PC-3 (cell line): ENCODE measurements around the gene LMCD1. TPM values are rescaled to one million over a fixed set of nuclear protein-coding genes. Genes with fewer than 3 reads are reported as not detected.

Experiments used
- ATAC-seq: fragments of 200-7000 bp; cut with Tn5 transposase; 2 replicates; pipeline ENCODE4 v1.9.1; 2020; ENCODE audit warnings: mild to moderate bottlenecking, moderate library complexity
- BruUV-seq: library from RNA; stranded (reverse); fragments of 400-500 nt; replicated peaks from 2 replicates; lab custom pipeline; 2021; lab: Mats Ljungman, UMichigan
- CTCF ChIA-PET: fragments of 300-600 bp; sonication (Branson Sonifier 250); formaldehyde crosslinking; loops from one replicate; lab custom pipeline; 2022; ENCODE audit warnings: antibody characterized with exemption; lab: Charles Lee
- POLR2A ChIA-PET: fragments of 300-600 bp; sonication (Branson Sonifier 250); formaldehyde crosslinking; loops from one replicate; lab custom pipeline; 2022; ENCODE audit warnings: antibody characterized with exemption; ENCODE audit not compliant: unreplicated experiment; lab: Charles Lee
- DNase-seq: peaks from one replicate; pipeline ENCODE4 v3.0.0-alpha.2; 2015
- H2AFZ ChIP-seq: fragments of 300-600 bp; sonication (generic); 2 replicates; pipeline ENCODE4 v1.6.0; 2016; ENCODE audit warnings: antibody characterized with exemption, low read length
- H3F3A ChIP-seq: fragments of 300-600 bp; sonication (generic); one replicate; pipeline ENCODE4 v1.6.0; 2017; ENCODE audit warnings: antibody characterized with exemption, low read length, control low read depth, mild to moderate bottlenecking; ENCODE audit not compliant: unreplicated experiment
- H3K27ac ChIP-seq: fragments of 300-600 bp; sonication (generic); 2 replicates; pipeline ENCODE4 v1.5.1; 2016; ENCODE audit warnings: mild to moderate bottlenecking, low read length
- H3K27me3 ChIP-seq: fragments of 300-600 bp; sonication (generic); 2 replicates; pipeline ENCODE4 v1.6.1; 2016; ENCODE audit warnings: low read length, mixed read lengths
- H3K36me3 ChIP-seq: fragments of 300-600 bp; sonication (generic); 2 replicates; pipeline ENCODE4 v1.6.1; 2016; ENCODE audit warnings: low read depth, mixed run types, low read length, mixed read lengths
- H3K4me1 ChIP-seq: fragments of 300-600 bp; sonication (generic); 2 replicates; pipeline ENCODE4 v1.5.1; 2016; ENCODE audit warnings: low read length; ENCODE audit not compliant: insufficient read depth
- H3K4me2 ChIP-seq: fragments of 300-600 bp; sonication (generic); 2 replicates; pipeline ENCODE4 v1.6.0; 2016; ENCODE audit warnings: low read length
- H3K4me3 ChIP-seq: fragments of 300-600 bp; sonication (generic); 2 replicates; pipeline ENCODE4 v1.5.1; 2016; ENCODE audit warnings: mild to moderate bottlenecking, low read length, mixed read lengths
- H3K79me2 ChIP-seq: fragments of 300-600 bp; sonication (generic); 2 replicates; pipeline ENCODE4 v1.6.1; 2017; ENCODE audit warnings: low read length, mixed read lengths
- H3K9ac ChIP-seq: fragments of 300-600 bp; sonication (generic); 2 replicates; pipeline ENCODE4 v1.6.0; 2016; ENCODE audit warnings: mild to moderate bottlenecking, low read length
- H3K9me2 ChIP-seq: fragments of 300-600 bp; sonication (generic); replicated peaks from 2 replicates; pipeline ENCODE4 v1.6.1; 2016; ENCODE audit warnings: mixed run types, low read length, mixed read lengths
- H3K9me3 ChIP-seq: fragments of 300-600 bp; sonication (generic); 2 replicates; pipeline ENCODE4 v1.6.1; 2016; ENCODE audit warnings: low read length, mixed read lengths
- H4K20me1 ChIP-seq: fragments of 300-600 bp; sonication (generic); 2 replicates; pipeline ENCODE4 v1.6.1; 2016; ENCODE audit warnings: low read length, mixed read lengths
- EZH2 ChIP-seq: fragments of 300-600 bp; sonication (generic); IDR thresholded peaks from one replicate; pipeline ENCODE4 v1.6.1; 2017; ENCODE audit warnings: antibody characterized with exemption, mild to moderate bottlenecking, low read length; ENCODE audit not compliant: unreplicated experiment
- EZH2phosphoT487 ChIP-seq: fragments of 300-600 bp; sonication (generic); IDR thresholded peaks from 2 replicates; pipeline ENCODE4 v1.6.1; 2018; ENCODE audit warnings: mild to moderate bottlenecking, antibody characterized with exemption, low read length, borderline replicate concordance
- intact Hi-C: fragments of 100-400 bp; cut with micrococcal nuclease; formaldehyde crosslinking; loops from 2 replicates; pipeline ENCODE4 v1.9.0; 2023
- total RNA-seq: library from RNA; depleted of rRNA; stranded (reverse); fragments of >200 nt; gene quantifications from 2 replicates; pipeline ENCODE4 v1.2.3, GENCODE V29; 2014
- TF ChIP-seq, protein P1 (sequence below): fragments of 300-600 bp; sonication (generic); conservative IDR thresholded peaks from 2 replicates; pipeline ENCODE4 v1.5.1; 2017; ENCODE audit warnings: antibody characterized with exemption, low read depth, mild to moderate bottlenecking, low read length

Gene LMCD1
- total RNA-seq, 1 experiment from 2014 or later: 9.1 TPM

DNA sequence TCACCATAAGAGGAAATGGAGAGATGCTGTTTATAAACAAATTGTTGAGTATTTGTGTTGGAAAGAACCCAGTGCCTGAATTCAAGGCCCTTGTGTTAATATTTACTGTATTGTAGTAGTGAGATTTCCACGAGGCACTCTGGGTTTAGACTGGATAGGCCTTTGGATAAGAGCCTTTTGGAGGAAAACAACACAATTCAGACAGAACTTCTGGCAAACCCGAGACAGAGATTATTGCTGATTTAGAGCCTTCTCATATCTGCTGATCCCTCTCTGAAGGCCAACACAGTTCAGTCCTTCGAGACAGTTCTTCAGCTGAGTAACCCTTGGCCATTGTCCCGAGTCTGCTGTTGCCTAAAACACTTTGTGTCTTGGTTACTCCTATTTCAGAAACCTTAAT lies 55.7 kb downstream of the LMCD1 start:
- no peak for ATAC-seq
- Histone ChIP-seq H3K36me3 (no peaks in the 10 kb centered on the region), H2AFZ (no peak overlapping the region), H3K79me2 (no peaks in the 10 kb centered on the region), H3K27me3 (no peaks in the 10 kb centered on the region), H3K9me3 (no peaks in the 10 kb centered on the region), H3K9ac (no peak overlapping the region), H3K4me2 (no peak overlapping the region), H4K20me1 (no peaks in the 10 kb centered on the region), H3K4me1 (no peaks in the 10 kb centered on the region), H3F3A (no peaks in the 10 kb centered on the region), H3K9me2 (no peaks in the 10 kb centered on the region), H3K4me3 (no peak overlapping the region), H3K27ac (no peak overlapping the region)
- no TSS peak for BruUV-seq
- intact Hi-C loops: no loop called here
- DNase-seq: no peak
- CTCF ChIA-PET: no interaction called here
- POLR2A ChIA-PET: no interaction called here
- no peak for TF ChIP-seq EZH2phosphoT487
- TF ChIP-seq, protein P1, sequence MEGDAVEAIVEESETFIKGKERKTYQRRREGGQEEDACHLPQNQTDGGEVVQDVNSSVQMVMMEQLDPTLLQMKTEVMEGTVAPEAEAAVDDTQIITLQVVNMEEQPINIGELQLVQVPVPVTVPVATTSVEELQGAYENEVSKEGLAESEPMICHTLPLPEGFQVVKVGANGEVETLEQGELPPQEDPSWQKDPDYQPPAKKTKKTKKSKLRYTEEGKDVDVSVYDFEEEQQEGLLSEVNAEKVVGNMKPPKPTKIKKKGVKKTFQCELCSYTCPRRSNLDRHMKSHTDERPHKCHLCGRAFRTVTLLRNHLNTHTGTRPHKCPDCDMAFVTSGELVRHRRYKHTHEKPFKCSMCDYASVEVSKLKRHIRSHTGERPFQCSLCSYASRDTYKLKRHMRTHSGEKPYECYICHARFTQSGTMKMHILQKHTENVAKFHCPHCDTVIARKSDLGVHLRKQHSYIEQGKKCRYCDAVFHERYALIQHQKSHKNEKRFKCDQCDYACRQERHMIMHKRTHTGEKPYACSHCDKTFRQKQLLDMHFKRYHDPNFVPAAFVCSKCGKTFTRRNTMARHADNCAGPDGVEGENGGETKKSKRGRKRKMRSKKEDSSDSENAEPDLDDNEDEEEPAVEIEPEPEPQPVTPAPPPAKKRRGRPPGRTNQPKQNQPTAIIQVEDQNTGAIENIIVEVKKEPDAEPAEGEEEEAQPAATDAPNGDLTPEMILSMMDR: no peak
- TF ChIP-seq EZH2: no peak

DNA sequence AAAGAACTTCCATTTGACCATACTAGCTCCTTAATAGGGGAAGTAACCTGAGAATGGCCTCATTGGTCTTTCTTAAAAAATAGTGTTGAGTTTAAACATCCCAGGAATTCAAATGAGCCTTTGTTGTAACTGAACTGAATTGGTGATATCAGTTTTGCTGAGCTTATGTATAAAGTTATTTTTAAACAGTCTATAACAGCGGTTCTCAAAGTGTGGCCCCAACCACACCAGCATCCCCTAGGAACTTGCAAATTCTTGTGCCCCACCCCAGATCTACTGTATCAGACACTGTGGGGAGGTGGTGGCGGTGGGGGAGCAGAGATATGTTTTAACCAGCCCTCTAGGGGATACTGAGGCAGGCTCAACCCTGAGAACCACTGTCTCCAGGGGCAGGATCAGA lies 57.0 kb downstream of the LMCD1 start:
- intact Hi-C loops: no loop called here
- no peak overlapping the region for H3K4me3 ChIP-seq
- no peaks in the 10 kb centered on the region for H3F3A ChIP-seq
- H3K4me2 ChIP-seq: no peak overlapping the region
- TF ChIP-seq, protein P1: no peak
- no peak for TF ChIP-seq EZH2
- TF ChIP-seq EZH2phosphoT487: no peak
- H2AFZ ChIP-seq: no peak overlapping the region
- H4K20me1 ChIP-seq: no peaks in the 10 kb centered on the region
- no peak overlapping the region for H3K9ac ChIP-seq
- ATAC-seq: no peak
- H3K27me3 ChIP-seq: no peaks in the 10 kb centered on the region
- H3K4me1 ChIP-seq: no peaks in the 10 kb centered on the region
- DNase-seq: no peak
- no peaks in the 10 kb centered on the region for H3K9me2 ChIP-seq
- ChIA-PET CTCF (no interaction called here), POLR2A (no interaction called here)
- BruUV-seq: no TSS peak
- no peaks in the 10 kb centered on the region for H3K36me3 ChIP-seq
- no peak overlapping the region for H3K27ac ChIP-seq
- no peaks in the 10 kb centered on the region for H3K9me3 ChIP-seq
- H3K79me2 ChIP-seq: no peaks in the 10 kb centered on the region

GRCh38 chr3:8559351-8559750 lies 57.7 kb downstream of the LMCD1 start:
- H3K9me3 ChIP-seq: no peaks in the 10 kb centered on the region
- ChIA-PET POLR2A (no interaction called here), CTCF (no interaction called here)
- BruUV-seq: no TSS peak
- H3F3A ChIP-seq: no peaks in the 10 kb centered on the region
- no peak for DNase-seq
- H3K27me3 ChIP-seq: no peaks in the 10 kb centered on the region
- H3K27ac ChIP-seq: no peak overlapping the region
- no peaks in the 10 kb centered on the region for H3K79me2 ChIP-seq
- H3K4me2 ChIP-seq: no peak overlapping the region
- H4K20me1 ChIP-seq: no peaks in the 10 kb centered on the region
- no peak for ATAC-seq
- H3K36me3 ChIP-seq: no peaks in the 10 kb centered on the region
- H3K4me3 ChIP-seq: no peak overlapping the region
- no peak overlapping the region for H3K9ac ChIP-seq
- H2AFZ ChIP-seq: no peak overlapping the region
- no peaks in the 10 kb centered on the region for H3K4me1 ChIP-seq
- intact Hi-C loops: no loop called here
- TF ChIP-seq, protein P1: no peak
- TF ChIP-seq EZH2phosphoT487: no peak
- no peak for TF ChIP-seq EZH2
- no peaks in the 10 kb centered on the region for H3K9me2 ChIP-seq
